CD4-positive, alpha-beta T cell (primary cell): Measurements from ENCODE around the gene LTBP2. TPM values are rescaled to one million over a fixed set of nuclear protein-coding genes. Genes with fewer than 3 reads are reported as not detected.

ENCODE experiments used
- ATAC-seq: fragments of 200-7000 bp; cut with Tn5 transposase; one replicate; pipeline ENCODE4 v1.10.0; 2022; ENCODE audit warnings: mild to moderate bottlenecking; ENCODE audit not compliant: poor library complexity
- CTCF ChIA-PET: fragments of 350-600 bp; sonication (Branson Sonifier 250); formaldehyde crosslinking; loops from one replicate; lab custom pipeline; 2021; ENCODE audit warnings: antibody characterized with exemption, inconsistent platforms; lab: Charles Lee
- POLR2A ChIA-PET: fragments of 350-600 bp; sonication (Branson Sonifier 250); formaldehyde crosslinking; loops from one replicate; lab custom pipeline; 2021; ENCODE audit warnings: antibody characterized with exemption, inconsistent platforms; lab: Charles Lee
- DNase-seq, 14 experiments: peaks; one replicate each; pipeline ENCODE4 v3.0.0-alpha.2; 2013 to 2020; ENCODE audit warnings: mixed read lengths in 2 of 14
- H3K27ac ChIP-seq, 2 donors: one replicate each; pipeline versions ENCODE4 v1.5.1 to v1.7.0; 2013; ENCODE audit warnings: low read length in 2 of 2, low read depth in 1 of 2, mild to moderate bottlenecking in 1 of 2
- H3K27me3 ChIP-seq, 2 experiments: 1 replicate in 1 of 2; 2 replicates in 1 of 2; pipeline versions ENCODE4 v1.6.1 to v1.7.0; 2013; ENCODE audit warnings: low read length in 2 of 2, control low read depth in 1 of 2, mild to moderate bottlenecking in 1 of 2, moderate library complexity in 1 of 2; ENCODE audit not compliant: insufficient read depth in 2 of 2, control insufficient read depth in 1 of 2
- H3K36me3 ChIP-seq: one replicate; pipeline ENCODE4 v1.6.1; 2013; ENCODE audit warnings: low read length, control low read depth; ENCODE audit not compliant: insufficient read depth
- H3K4me1 ChIP-seq: one replicate; pipeline ENCODE4 v1.6.1; 2013; ENCODE audit warnings: low read length, control low read depth; ENCODE audit not compliant: insufficient read depth
- H3K4me3 ChIP-seq: one replicate; pipeline ENCODE4 v1.5.1; 2013; ENCODE audit warnings: mild to moderate bottlenecking, low read length, moderate library complexity
- H3K9me3 ChIP-seq, 2 experiments: 1 replicate in 1 of 2; 2 replicates in 1 of 2; pipeline versions ENCODE4 v1.6.1 to v1.7.0; 2013; ENCODE audit warnings: low read length in 2 of 2, mild to moderate bottlenecking in 2 of 2, control low read depth in 1 of 2, moderate library complexity in 1 of 2; ENCODE audit not compliant: control insufficient read depth in 1 of 2, insufficient read depth in 1 of 2
- H3K27ac Mint-ChIP-seq: one replicate; pipeline ENCODE4 v1.8.0; 2020; ENCODE audit warnings: mixed read lengths
- H3K27me3 Mint-ChIP-seq: one replicate; pipeline ENCODE4 v1.8.0; 2021; ENCODE audit warnings: mixed read lengths
- H3K36me3 Mint-ChIP-seq: one replicate; pipeline ENCODE4 v1.8.0; 2021; ENCODE audit warnings: low read depth, mixed read lengths
- H3K4me1 Mint-ChIP-seq: one replicate; pipeline ENCODE4 v1.8.0; 2021; ENCODE audit warnings: low read depth, mixed read lengths
- H3K4me3 Mint-ChIP-seq: one replicate; pipeline ENCODE4 v1.8.0; 2020; ENCODE audit warnings: mild to moderate bottlenecking, mixed read lengths
- H3K9me3 Mint-ChIP-seq: one replicate; pipeline ENCODE4 v1.8.0; 2020; ENCODE audit warnings: mixed read lengths
- intact Hi-C, 2 experiments: fragments of 100-400 bp; cut with DNase I in 1 of 2; cut with micrococcal nuclease in 1 of 2; formaldehyde crosslinking; loops; one replicate each; pipeline versions ENCODE4 v1.15.1 to v1.9.0; 2023 to 2025; cut with DNase I, micrococcal nuclease
- total RNA-seq, 174 experiments: library from RNA in 2 of 174; stranded (reverse) in 2 of 174; gene quantifications; one replicate each; pipeline ENCODE4 v1.2.3 and lab custom pipeline; 2021 to 2026
- TF ChIP-seq, protein P1 (sequence below): fragments of 200-600 bp; IDR thresholded peaks from one replicate; pipeline ENCODE4 v1.8.0; 2022; ENCODE audit warnings: antibody characterized with exemption, mild to moderate bottlenecking

LTBP2 gene
- total RNA-seq, 2 experiments from 2014 or later, result 0.45 to 0.47 TPM

DNA sequence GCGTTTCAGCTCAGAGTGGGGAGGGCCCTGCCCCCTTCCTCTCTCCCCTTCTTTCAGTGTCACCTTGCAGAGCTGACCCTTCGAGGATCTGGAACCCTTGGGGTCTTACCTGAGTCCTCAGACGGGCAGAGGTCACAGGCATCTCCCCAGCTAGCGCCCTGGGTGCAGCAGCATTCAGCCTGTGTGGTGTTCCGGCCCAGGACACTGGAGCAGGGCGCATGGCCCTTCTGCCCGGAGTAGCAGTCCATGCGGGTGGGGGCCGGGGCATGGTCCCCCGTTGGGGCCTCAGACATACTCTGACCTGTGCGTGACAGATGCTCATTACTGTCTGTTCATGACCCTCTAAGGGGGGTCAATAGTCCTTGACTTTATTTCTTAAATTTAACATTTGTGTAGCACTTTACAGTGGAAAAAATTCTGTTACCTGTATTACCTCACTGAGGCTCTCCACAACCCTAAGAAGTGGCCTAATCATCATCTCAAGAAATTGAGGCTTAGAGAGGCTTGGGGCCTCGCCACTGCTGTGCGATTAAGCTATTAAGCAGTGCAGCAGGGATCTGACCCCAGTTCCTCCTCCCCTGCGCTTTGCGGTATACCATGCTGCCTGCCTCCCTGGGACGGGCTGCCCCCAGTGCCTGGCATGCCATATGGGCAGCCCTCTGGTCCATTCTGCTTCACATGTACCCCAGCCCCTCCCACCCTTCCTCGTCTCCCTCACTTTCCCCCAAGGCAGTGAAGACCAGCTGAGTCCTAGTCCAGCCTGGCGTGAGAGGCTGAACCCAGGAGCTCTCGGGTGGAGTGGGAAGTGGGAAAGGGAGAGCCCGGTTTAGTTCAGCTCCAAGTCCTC is 106.9 kb downstream of the LTBP2 start:
- H3K27me3 ChIP-seq, result no peaks in the 10 kb centered on the region
- intact Hi-C loops, result no loop called here
- H3K9me3 ChIP-seq, result no peaks in the 10 kb centered on the region
- ChIA-PET POLR2A (no interaction called here), CTCF (no interaction called here)
- H3K4me1 ChIP-seq, result no peaks in the 10 kb centered on the region
- ATAC-seq (no peak), DNase-seq (no peak)
- Mint-ChIP-seq H3K27ac (no peak overlapping the region), H3K4me1 (peaks cover 2% of the 10 kb centered on the region), H3K4me3 (no peak overlapping the region), H3K9me3 (no peaks in the 10 kb centered on the region), H3K27me3 (peaks cover 6% of the 10 kb centered on the region), H3K36me3 (peaks cover 1% of the 10 kb centered on the region)
- no peak overlapping the region for H3K4me3 ChIP-seq
- no peaks in the 10 kb centered on the region for H3K36me3 ChIP-seq
- no peak overlapping the region for H3K27ac ChIP-seq
- TF ChIP-seq, protein P1, sequence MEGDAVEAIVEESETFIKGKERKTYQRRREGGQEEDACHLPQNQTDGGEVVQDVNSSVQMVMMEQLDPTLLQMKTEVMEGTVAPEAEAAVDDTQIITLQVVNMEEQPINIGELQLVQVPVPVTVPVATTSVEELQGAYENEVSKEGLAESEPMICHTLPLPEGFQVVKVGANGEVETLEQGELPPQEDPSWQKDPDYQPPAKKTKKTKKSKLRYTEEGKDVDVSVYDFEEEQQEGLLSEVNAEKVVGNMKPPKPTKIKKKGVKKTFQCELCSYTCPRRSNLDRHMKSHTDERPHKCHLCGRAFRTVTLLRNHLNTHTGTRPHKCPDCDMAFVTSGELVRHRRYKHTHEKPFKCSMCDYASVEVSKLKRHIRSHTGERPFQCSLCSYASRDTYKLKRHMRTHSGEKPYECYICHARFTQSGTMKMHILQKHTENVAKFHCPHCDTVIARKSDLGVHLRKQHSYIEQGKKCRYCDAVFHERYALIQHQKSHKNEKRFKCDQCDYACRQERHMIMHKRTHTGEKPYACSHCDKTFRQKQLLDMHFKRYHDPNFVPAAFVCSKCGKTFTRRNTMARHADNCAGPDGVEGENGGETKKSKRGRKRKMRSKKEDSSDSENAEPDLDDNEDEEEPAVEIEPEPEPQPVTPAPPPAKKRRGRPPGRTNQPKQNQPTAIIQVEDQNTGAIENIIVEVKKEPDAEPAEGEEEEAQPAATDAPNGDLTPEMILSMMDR, result no peak

DNA sequence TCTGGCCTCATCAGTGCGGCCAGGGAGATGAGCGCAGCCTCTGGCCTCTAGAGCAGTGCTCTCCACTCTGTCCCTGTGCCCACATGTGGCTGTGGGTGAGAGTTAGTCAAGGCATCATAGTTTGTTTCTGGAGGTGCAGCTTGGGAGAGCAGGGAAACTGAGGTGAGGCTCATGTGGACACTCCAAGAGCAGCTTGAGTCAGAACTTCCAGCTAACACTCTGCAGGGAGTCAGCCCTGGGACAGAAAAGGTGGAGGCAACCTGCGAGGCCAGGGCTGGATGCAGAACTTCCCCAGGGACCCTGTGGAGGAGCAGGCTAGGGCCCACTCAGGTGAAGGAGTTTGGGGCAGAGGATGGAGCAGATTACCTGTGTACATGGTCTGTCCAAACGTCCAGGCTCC is 107.6 kb downstream of the LTBP2 start:
- TF ChIP-seq, protein P1, result no peak
- no peak for DNase-seq
- Mint-ChIP-seq H3K4me3 (no peak overlapping the region), H3K9me3 (no peaks in the 10 kb centered on the region), H3K27ac (no peak overlapping the region), H3K4me1 (peaks cover 7% of the 10 kb centered on the region), H3K27me3 (peaks cover under 1% of the 10 kb centered on the region), H3K36me3 (peaks cover 7% of the 10 kb centered on the region)
- Histone ChIP-seq H3K36me3 (no peaks in the 10 kb centered on the region), H3K4me1 (no peaks in the 10 kb centered on the region), H3K4me3 (no peak overlapping the region), H3K9me3 (no peaks in the 10 kb centered on the region), H3K27ac (no peak overlapping the region), H3K27me3 (no peaks in the 10 kb centered on the region)
- no peak for ATAC-seq
- ChIA-PET CTCF (no interaction called here), POLR2A (no interaction called here)
- intact Hi-C loops, result no loop called here

DNA sequence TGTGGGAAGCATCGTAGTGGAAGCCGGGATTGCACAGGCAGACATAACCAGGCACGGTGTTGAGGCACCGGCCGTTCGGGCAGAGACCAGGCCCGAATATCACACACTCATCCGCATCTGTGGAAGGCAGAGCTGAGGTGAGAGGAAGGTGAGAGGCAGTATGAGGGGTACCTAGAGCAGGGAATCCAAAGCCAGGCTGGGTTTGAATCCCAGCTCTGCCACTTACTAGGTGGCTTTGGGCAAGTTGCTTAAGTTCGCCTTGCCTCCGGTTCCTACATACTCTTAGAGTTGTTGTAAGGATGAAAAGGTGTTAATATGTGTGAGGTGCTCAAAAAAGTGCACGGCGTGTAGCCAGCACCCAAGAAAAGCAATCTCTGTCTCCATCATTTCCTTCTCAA is 108.1 kb downstream of the LTBP2 start:
- Mint-ChIP-seq H3K27ac (no peak overlapping the region), H3K4me1 (peaks cover 7% of the 10 kb centered on the region), H3K4me3 (no peak overlapping the region), H3K36me3 (peaks cover 7% of the 10 kb centered on the region), H3K27me3 (no peaks in the 10 kb centered on the region), H3K9me3 (no peaks in the 10 kb centered on the region)
- H3K27me3 ChIP-seq, result no peaks in the 10 kb centered on the region
- H3K36me3 ChIP-seq, result no peaks in the 10 kb centered on the region
- CTCF ChIA-PET, result no interaction called here
- POLR2A ChIA-PET, result no interaction called here
- no peak overlapping the region for H3K27ac ChIP-seq
- H3K4me3 ChIP-seq, result no peak overlapping the region
- H3K4me1 ChIP-seq, result no peaks in the 10 kb centered on the region
- TF ChIP-seq, protein P1, result no peak
- intact Hi-C loops, result no loop called here
- H3K9me3 ChIP-seq, result no peaks in the 10 kb centered on the region
- no peak for DNase-seq
- no peak for ATAC-seq
